Measurements from ENCODE around the gene KLHDC3.
"Not testable (repeated sequence)": the region's sequence is repeated elsewhere in the genome, so short reads cannot be mapped to it uniquely, and the experiment has no call there.

KLHDC3 gene

DNA sequence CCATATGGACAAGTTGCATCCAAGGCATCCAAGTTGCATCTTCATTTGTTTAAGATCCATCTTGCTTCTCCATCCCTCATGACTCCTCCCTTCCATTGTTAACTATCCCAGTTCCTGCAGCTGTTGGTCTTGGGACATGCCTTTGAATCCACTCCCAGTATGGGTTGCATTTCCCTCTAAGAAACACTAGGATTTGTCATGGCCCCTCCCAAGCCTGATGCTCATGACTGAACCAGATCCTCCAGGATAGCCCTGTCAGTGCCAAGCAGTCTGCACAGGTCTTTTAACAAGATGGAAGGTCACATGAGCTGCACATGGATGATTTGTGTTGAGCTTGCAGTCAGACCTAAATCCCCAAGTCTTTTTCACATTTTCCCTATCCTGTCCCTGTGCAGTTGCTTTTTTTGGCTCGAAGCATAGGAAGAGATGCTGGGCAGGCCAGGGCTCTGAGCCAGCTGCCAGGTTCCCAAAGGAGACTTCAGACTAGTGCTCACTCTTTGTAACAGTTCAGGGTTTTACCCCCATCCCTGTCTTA lies 25.5 kb upstream of the KLHDC3 start:
- no peak for DNase-seq

DNA sequence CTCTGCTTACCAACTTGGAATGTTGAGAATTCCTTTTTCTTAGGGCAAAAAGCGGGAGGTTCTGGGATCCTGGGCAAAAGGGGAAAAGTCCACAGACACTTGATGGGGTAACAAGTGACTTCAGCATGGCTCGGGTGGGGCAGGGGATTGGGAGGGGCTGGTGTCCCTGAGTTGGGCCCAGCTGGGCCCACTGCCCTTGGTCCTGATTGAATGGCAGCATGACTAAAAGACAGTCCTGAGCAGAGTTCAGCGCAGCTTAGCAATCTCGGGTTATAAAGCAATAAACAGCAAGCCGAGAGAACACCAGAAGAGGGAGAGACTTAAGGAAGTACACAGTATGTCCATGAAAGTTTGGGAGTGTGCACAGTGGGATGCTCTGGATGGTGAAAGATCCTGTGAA lies 24.1 kb upstream of the KLHDC3 start:
- no peak for DNase-seq

DNA sequence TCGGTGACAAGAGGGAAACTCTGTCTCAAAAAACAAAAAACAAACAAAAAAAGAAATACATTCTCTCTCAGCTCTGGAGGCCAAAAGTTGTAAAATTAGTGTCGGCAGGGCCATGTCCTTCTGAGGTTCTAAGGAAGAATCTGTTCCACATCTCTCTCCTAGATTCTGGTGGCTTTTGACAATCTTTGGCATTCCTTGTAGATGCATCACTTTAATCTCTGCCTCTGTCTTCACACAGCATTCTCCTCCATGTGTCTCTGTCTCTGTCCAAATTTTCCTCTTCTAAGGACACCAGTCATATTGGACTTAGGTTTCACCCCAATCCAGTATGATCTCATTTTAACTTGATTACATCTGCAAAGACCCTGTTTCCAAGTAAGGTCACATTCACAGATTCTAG lies 20.6 kb upstream of the KLHDC3 start:
- no peak for DNase-seq

- no peak for DNase-seq
Observed at GRCh38 chr6:42996513-42996912, 17.5 kb upstream of the KLHDC3 start.

DNA sequence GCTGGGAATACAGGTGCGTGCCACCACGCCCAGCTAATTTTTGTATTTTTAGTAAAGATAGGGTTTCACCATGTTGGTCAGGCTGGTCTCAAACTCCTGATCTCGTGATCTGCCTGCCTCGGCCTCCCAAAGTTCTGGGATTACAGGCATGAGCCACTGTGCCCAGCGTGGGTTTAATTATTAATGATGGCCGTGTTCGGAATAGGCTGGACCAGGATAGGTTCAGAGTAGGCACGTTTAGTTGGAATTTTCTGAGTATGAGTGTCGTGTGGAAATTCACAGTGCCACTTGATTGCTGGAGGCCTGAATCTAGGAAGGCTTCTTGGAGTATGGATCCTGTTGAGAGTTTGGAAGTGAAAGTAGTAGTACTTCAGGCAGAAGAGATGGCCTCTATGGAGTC lies 15.8 kb upstream of the KLHDC3 start:
- not testable (repeated sequence) for DNase-seq

GRCh38 chr6:43001843-43002242 lies 12.2 kb upstream of the KLHDC3 start:
- DNase-seq = no peak

- no peak for DNase-seq
Observed at GRCh38 chr6:43005844-43006243, 8.2 kb upstream of the KLHDC3 start.

GRCh38 chr6:43006251-43006650 lies 7.8 kb upstream of the KLHDC3 start:
- no peak for DNase-seq

- no peak for DNase-seq
Observed at GRCh38 chr6:43007126-43007525, 6.9 kb upstream of the KLHDC3 start.

DNA sequence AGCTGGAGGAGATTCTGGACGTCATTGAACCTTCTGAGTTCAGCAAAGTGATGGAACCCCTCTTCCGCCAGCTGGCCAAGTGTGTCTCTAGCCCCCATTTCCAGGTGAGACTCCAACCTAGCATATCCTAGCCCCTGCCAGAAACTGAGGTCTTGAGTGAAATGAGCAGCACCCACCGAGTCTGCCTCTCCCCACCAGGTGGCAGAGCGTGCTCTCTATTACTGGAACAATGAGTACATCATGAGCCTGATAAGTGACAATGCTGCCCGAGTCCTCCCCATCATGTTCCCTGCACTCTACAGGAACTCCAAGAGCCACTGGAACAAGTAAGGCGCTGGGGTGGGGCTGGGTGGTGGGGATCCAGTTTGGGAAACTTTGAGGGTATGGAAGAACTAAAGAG lies 4.9 kb upstream of the KLHDC3 start:
- DNase-seq = peak; percentile 27

- DNase-seq = no peak
Observed at GRCh38 chr6:43011207-43011606, 2.8 kb upstream of the KLHDC3 start.

DNA sequence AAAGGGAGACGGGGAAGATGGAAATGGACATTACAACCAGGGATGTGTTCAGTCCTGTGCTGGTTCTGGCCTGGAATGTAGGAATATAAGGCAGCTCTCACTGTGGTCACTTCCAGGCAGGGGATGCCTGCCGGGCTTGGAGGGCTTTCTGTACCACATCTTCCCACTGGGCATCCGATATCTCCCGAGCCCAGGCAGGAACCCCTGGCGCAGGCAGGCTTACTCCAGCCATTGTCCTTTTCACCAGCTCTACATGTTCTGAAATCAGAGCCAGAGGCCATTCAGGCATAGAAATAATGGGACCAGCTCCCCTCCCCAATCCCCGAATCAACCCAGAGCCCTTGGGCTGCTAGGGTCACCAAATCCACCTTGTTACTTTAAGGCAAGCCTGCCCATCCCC lies 1.7 kb upstream of the KLHDC3 start:
- no peak for DNase-seq

GRCh38 chr6:43013097-43013842 lies 779 bp upstream of the KLHDC3 start:
- DNase-seq = peak; percentile 65

DNA sequence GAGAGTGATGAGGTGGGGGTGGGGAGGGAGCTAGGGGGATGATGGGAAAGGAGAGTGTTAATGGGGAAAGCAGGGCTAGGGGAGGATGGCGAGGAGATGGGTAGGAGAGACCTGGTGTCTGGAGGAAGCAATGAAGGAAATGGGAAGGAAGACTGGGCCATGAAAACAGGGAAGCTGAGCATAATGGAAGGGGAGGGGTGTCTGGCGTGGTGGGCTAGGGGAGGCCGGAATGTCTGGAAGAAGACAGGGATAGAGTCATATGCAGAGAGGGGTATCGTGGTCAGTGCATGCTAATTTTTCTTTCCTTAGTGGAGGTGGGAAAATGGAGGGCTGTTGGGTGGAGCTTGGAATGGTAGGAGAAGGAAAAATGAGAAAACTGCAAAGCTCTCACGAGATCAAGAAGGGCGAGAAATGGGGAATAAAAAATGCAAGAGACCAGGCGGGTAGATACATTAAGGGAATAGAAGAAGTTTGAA lies 423 bp downstream of the KLHDC3 start:
- no peak for DNase-seq

GRCh38 chr6:43016176-43016942 lies 2.3 kb downstream of the KLHDC3 start:
- no peak for DNase-seq

DNA sequence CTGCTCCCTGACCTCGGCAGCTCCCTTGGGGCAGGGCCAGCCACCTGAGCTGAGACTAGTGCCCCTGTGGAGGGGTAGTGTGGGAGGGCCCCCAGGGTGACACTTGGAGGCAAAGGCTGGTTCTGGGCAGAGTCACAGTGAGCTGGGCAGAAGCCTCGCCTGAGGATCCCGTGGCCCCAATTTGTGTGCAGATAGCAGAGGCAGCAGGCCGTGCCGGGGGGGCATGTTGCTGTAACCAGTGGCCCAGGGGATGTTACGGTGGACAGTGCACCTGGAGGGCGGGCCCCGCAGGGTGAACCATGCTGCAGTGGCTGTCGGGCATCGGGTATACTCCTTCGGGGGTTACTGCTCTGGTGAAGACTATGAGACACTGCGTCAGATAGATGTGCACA lies 2.9 kb downstream of the KLHDC3 start:
- DNase-seq = no peak

GRCh38 chr6:43019152-43019551 lies 5.1 kb downstream of the KLHDC3 start:
- no peak for DNase-seq

DNA sequence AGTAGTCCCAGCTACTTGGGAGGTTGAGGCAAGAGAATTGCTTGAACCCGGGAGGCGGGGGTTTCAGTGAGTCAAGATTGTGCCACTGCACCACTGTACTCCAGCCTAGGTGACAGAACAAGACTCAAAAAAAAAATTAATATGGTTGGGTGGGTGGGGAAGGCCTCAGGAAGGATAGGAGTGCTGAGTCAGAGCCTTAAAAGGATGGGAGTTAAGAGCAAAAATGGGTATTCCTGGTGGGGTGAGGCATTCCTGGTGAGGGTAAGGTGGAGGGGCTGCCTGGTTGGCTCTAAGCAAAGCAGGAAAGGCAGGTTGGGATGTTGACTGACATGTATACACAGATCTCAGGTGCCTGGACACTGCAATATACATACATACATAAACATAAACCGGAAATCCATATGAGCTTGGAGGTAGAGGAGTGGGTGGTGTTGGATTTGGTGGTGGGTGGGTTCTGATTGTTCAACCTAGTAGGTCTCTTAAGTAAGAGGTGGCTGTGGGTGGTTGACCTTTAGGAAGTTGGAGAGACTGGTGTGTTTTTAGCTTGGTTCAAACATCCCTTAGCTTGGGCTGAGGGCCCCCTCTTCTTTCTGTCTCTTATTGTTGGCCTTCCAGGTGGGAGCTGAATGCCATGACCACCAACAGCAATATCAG lies 6.1 kb downstream of the KLHDC3 start:
- DNase-seq = no peak

DNA sequence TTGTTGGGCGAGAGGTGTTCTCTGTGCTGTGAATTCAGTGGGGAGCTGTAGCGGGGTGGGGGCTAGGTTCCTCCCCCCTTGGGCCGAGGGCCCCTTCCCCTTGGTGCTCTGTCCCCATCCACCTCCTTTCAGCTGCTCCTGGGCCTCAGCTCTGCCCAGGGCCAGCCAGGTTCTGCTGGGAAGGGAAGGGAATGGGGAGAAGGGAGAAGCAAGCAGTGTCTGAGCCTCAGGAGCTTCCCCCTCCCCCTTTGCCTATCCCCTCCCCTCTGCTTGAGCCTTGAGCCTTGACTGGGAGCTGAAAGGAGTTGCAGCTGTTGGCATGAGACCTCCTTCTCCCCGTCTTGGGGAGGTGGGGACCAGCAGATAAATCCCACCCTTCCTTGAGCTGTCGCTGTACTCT lies 6.8 kb downstream of the KLHDC3 start:
- DNase-seq = no peak

DNA sequence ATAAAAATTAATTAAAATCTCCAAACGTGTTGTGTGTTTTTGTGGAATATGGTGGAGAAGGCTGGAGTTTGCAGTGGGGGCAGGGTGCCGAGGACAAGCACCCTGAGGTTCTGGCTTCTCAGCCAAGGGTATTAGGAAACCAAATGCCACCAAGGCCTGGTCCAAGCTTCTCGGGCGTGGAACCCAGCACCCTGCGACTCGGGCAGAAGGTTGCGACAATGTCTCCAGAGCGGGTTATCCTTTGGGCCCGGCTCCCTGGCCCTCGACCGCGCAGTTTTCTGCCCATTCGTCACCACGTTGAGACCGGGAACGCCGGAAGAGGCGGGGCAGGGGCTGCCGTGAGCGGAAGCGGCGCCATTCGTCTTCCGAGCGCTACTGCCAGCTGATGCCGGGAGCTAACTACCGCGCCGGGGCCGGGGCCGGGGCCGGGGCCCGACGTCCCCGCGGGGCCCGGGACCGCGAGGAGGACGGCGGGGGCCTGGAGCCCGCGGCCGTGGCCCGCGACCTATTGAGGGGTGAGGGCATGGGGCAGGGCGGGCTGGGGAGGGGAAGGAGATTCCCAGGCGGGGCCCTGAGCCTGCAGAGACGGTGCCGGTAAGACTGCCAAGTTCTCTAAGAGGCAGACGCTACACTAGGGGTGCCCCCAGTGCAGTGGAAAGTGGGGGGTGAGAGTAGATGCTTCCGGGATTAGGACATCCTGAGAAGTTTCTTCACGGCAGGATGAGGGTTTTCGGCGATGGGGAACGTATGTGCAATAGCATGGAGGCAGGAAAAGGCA lies 7.4 kb downstream of the KLHDC3 start, which contains the start of gene RRP36:
Gene RRP36 (plus strand): TSS at position 354 of the 778 bp plus-strand sequence. CDS start 32 bp downstream, at position 386.
- DNase-seq = peak; percentile 42

DNA sequence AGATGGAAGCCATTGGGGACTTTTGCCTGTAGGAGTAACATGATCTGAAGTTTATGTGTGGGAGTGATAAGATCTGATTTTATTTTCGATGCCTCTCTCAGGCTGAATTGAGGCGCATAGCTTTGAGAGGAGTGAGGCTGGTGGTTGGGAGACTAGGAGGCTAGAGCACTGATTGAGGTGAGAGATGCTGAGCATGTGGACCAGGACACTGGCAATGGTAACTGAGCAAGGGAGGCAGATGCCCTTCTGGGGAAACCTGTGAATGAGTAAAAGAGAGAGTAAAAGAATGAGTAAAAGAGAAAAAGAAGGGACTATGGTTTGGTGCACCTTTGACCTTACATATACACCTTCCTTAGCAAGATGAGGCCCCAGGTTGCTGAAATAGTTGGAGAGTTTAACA lies 10.4 kb downstream of the KLHDC3 start:
- no peak for DNase-seq

GRCh38 chr6:43026365-43026764 lies 12.3 kb downstream of the KLHDC3 start:
- no peak for DNase-seq

DNA sequence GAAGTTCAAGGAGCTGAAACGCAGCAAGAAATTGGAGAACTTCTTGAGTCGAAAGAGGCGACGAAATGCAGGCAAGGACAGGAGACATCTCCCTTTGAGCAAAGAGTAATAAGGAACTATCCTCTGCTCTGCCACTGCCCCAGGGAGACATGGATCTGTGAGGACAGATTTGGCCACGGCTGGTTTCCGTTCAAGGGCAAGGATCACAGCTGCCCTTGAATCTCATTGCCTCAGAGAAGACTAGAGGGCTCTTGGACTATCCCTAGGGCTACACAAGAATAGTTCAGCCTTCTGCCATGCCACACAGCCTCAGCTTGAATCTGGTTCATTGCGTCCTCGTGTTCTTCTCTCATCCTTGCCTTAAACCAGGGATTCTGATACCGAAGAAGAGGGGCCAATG lies 15.1 kb downstream of the KLHDC3 start:
- no peak for DNase-seq
